Measurements from ENCODE around the gene CMSS1. TPM values are rescaled to one million over a fixed set of nuclear protein-coding genes. Genes with fewer than 3 reads are reported as not detected.
"Not testable (repeated sequence)": the region's sequence is repeated elsewhere in the genome, so short reads cannot be mapped to it uniquely, and the experiment has no call there.

CMSS1 gene
- total RNA-seq, 1 donor from 2014 or later: 34.8 TPM

GRCh38 chr3:100227511-100227921, 409.9 kb downstream of the CMSS1 start:
- peaks cover 16% of the 10 kb centered on the region for H3K4me1 ChIP-seq
- no peak for DNase-seq
- H3K27me3 ChIP-seq (ENCODE audit: low read depth): no peaks in the 10 kb centered on the region
- TF ChIP-seq CTCF (IDR thresholded peaks at IDR 0.05; ENCODE audit: borderline replicate concordance): no peak
- peaks cover 10% of the 10 kb centered on the region for H3K9me3 ChIP-seq (replicated peaks)
- no peak overlapping the region for H3K4me3 ChIP-seq
- H3K36me3 ChIP-seq: no peaks in the 10 kb centered on the region
- H3K27ac ChIP-seq (replicated peaks): peak overlapping the region; percentile 55
- intact Hi-C loops (cut with micrococcal nuclease): no loop called here

GRCh38 chr3:100228247-100228646, 410.6 kb downstream of the CMSS1 start:
- Histone ChIP-seq H3K4me1 (peaks cover 16% of the 10 kb centered on the region), H3K27me3 (ENCODE audit: low read depth) (no peaks in the 10 kb centered on the region), H3K9me3 (replicated peaks) (peaks cover 10% of the 10 kb centered on the region), H3K36me3 (no peaks in the 10 kb centered on the region), H3K27ac (replicated peaks) (no peak overlapping the region), H3K4me3 (no peak overlapping the region)
- intact Hi-C loops (cut with micrococcal nuclease): no loop called here
- DNase-seq: no peak
- TF ChIP-seq CTCF (IDR thresholded peaks at IDR 0.05; ENCODE audit: borderline replicate concordance): no peak

- H3K27ac ChIP-seq (replicated peaks); H3K4me3 ChIP-seq; H3K27me3 ChIP-seq (ENCODE audit: low read depth); intact Hi-C loops (cut with micrococcal nuclease); H3K9me3 ChIP-seq (replicated peaks); H3K36me3 ChIP-seq; DNase-seq: not testable (repeated sequence)
- peaks cover 16% of the 10 kb centered on the region for H3K4me1 ChIP-seq
These were observed 411.5 kb downstream of the CMSS1 start for GRCh38 chr3:100229188-100229587.

- Histone ChIP-seq H3K27me3 (ENCODE audit: low read depth) (no peaks in the 10 kb centered on the region), H3K36me3 (no peaks in the 10 kb centered on the region), H3K4me1 (peaks cover 16% of the 10 kb centered on the region), H3K4me3 (no peak overlapping the region), H3K9me3 (replicated peaks) (peaks cover 10% of the 10 kb centered on the region), H3K27ac (replicated peaks) (no peak overlapping the region)
- no peak for DNase-seq
- intact Hi-C loops (cut with micrococcal nuclease): no loop called here
- TF ChIP-seq CTCF (IDR thresholded peaks at IDR 0.05; ENCODE audit: borderline replicate concordance): no peak
These were observed 413.0 kb downstream of the CMSS1 start for GRCh38 chr3:100230710-100231109.

Small RNAs within 50 kb of the gene (microRNA-seq; reads per million reads assigned to microRNA genes)
- not detected for gene MIR3921

Other genes with a start within 250 kb of the CMSS1 start
- gene COL8A1, start 179.3 kb upstream of the CMSS1 start, total RNA-seq: 16.4 TPM

All from left ventricle myocardium inferior (tissue), 1 donor.